Left kidney (tissue), 2 donors: Measurements from ENCODE around the gene NHS. TPM values are rescaled to one million over a fixed set of nuclear protein-coding genes. Genes with fewer than 3 reads are reported as not detected.
"Not testable (repeated sequence)": the region's sequence is repeated elsewhere in the genome, so short reads cannot be mapped to it uniquely, and the experiment has no call there.

Source experiments
- DNase-seq: peaks from one replicate; pipeline ENCODE4 v3.0.0-alpha.2; 2013
- polyA plus RNA-seq: library from polyadenylated mRNA; unstranded; fragments of 120-200 nt; gene quantifications from one replicate; pipeline ENCODE4 v1.2.1, GENCODE V29; 2013; ENCODE audit not compliant: insufficient read length

Gene NHS
- polyA plus RNA-seq, 1 donor = 27.3 TPM

DNA sequence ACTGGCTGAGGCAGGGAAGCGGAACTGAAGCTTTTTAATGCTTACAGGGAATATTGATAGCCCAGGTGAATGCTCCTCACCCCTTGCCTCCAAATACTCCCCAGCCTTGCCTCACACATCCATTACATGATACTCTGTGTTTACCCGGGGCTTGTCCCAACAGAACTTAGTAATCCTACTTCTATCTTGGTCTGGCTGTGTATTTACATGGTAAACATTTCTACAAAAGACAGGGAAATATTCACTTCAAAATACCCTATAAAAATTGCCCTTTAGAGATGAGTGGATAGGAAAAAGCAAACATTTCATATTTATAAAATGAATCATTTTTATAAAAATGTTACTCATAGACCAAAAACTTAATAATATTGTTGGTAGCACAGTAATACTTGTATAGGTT, 120.1 kb downstream of the NHS start:
- no peak for DNase-seq

DNA sequence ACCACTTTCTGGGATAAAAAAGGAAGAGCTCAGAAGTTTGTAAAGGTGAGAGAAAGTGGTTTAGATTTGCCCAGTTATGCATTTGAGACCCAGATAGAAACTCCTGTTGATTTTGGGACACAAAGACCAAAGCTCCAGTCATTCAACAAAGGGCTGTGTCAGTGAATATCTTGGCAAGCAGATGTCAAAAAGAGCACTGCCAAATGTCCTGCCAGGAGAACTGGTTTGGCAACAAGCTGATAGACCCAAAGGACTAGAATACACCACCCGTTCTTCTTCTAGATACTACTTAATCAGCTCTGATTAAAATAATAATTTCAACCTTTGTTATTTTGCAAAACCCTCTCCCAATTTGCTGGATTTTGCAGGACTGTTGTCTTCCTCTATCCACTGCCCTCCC, 121.4 kb downstream of the NHS start:
- no peak for DNase-seq

- no peak for DNase-seq
Observed at GRCh38 chrX:17497193-17497592, 122.2 kb downstream of the NHS start.

GRCh38 chrX:17499512-17499911, 124.5 kb downstream of the NHS start:
- no peak for DNase-seq

DNA sequence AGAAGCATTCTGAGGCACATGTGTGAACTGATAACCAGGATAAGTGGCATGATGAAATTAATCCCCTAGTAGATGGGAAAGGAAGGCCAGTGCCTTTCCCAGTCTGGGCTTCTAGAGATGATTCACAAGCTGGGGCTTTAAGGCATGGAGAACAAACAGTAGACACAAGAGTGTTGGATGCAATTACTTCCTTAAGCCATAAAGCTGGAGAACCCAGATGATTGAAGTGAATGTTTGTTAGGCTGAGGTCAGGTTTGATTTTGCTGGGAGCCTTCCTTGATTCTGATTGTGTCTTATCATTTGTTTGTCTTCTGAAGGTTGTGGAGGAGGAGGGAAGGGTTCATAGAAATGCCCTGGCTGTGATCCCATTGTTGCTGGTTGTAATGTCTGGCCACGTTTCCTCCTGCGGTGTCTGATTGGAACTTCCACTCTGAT, 125.2 kb downstream of the NHS start:
- no peak for DNase-seq

- no peak for DNase-seq
Observed at GRCh38 chrX:17501746-17502145, 126.7 kb downstream of the NHS start.

- DNase-seq = not testable (repeated sequence)
Observed at GRCh38 chrX:17506352-17506751, 131.4 kb downstream of the NHS start.

DNA sequence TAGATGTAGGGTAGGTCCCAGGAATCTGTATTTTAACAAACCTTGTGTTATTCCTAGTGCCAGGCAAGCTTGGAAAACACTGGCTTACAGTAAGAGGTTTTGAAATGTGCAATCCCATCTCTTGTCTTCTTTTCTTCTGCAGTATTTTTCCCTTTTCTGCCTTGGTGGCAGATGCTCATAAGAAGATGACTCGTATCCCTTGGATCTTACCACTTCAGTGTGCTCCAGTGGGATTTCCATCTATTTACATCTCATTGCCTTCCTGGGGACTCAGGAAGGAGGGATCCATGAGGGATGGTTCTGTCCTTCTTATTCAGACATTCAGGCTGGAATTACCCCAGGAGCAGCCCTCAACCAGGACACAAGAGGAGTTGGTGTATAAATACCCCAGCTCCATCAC, 136.6 kb downstream of the NHS start:
- DNase-seq = no peak

DNA sequence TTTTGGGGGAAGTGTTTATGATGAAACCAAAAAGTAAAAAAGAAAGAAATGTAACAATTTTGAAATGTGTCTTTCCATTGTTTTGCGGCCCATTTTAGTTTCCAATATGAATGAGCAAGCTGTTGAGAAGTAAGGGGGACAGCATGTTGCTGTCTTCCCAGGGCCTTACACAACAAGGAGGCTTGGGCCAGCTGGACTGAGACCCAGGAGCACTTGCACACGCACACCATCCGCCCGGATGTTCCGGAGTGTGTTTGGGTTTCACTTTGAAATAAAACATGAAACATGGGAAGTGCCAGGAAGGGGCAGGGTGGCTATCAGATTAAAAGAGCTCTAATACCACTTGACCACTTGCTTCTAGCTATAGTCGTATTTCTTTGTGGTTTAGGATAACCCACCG, 144.4 kb downstream of the NHS start:
- no peak for DNase-seq

- DNase-seq = no peak
Observed at GRCh38 chrX:17520016-17520615, 145.1 kb downstream of the NHS start.

DNA sequence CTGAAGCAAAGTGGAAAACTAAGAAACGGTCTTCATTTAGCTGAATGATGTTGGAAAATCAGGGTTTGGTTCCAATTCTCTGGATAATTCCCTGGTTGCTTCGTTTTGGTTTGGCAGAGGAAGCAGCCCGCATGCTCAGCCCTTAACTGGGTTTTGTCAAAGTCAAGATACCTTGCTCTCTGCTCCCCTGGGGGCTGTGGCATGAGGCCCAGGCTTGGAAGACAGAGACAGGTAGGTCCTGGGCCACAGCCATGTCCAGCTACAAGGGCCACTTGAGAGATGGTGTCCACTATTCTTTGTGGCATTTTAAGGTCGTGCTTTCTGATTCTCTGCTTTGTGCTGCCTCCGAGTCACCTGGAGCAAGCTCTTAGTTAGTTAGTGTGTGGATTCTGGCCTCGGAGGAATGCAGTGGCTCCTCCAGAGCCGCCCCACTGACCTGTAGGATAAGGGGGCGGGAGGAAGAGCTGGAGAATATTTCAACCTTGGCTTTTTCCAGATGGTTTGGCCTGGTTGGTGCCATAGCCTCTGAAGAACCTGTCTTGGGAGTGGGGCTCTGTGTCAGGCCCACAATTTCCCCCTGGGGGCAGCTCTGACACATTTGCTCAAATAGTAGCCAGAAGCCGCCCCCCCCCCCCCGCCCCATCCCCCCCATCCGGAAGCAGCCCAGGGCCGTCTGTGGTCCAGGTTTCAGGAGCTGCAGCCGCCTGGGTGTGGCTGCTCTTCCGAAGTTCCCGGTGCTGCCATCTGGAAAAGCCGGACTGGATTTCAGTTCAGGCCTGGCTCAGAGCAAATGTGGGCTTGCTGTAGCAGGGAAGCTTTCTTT, 147.1 kb downstream of the NHS start:
- DNase-seq = no peak

DNA sequence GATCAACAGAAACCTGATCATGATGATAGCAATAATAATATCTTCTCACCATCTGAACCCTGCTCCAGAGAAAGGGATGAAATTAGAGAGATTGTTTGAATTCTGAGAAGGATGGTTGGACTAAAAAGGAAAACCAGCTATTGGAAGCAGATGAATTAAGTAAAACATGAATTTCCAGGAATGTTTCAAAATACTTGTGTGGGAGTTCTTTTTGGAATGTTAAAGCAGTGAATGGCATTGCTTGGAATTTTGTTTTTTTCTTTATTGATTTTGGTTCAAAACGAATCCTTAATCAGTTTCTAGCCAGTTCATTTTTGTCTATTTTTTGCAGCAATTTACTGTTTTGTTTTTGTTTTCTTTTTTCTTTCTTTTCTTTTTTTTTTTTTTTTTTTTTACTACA, 150.3 kb downstream of the NHS start:
- no peak for DNase-seq

GRCh38 chrX:17525762-17526555, 151.0 kb downstream of the NHS start:
- DNase-seq = no peak

DNA sequence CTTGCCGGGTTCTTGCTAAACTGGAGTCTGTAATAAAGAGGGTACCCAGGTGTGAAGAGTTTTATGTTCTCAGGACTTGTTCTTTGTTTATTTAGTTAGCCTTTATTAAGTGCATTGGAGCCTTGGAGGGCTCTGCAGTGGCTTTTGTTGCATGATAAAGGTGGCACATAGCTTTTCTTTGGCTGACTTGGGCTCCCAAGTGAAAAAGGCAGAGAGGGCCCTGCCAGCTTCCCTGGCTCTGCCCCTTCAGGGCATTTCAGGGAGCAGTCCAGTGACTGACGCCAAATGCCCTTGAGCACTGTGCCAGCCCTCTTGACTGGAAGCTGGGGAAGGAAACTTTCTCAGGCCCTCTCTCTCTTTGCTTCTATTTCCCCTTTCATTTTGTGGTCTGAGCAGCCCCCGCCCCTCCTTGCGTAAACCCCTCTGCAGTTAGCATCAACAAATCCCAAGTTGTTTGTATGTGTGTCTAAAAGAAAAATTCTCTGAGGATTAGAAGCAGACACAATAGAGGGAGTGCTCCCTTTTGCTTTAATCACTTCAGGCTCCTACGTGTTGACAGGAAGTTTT, 152.2 kb downstream of the NHS start:
- DNase-seq = no peak

GRCh38 chrX:17527922-17528321, 152.9 kb downstream of the NHS start:
- no peak for DNase-seq

- DNase-seq = no peak
Observed at GRCh38 chrX:17529151-17529745, 154.2 kb downstream of the NHS start.

DNA sequence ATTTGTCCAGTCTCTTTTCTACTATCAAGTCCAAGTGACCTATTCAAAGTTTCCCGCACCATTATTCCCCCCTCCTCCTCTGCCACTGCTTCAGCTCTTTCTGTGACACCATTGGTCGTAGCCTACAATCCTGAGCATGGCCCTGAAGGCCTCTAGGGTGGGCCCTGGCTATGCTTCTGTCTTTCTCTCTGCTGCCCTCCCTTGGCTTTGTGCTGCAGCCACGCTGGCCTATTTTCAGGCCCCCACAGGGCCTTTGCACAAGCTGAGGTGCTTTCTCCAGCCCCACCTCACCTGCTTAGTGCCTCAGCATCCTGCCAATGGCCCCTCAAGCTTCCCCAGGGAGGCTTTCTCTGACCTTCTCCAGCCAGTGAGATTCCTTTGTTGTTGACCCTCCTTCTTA, 156.5 kb downstream of the NHS start:
- DNase-seq = no peak

GRCh38 chrX:17535229-17535628, 160.2 kb downstream of the NHS start:
- DNase-seq = no peak

- DNase-seq = no peak
Observed at GRCh38 chrX:17537723-17538243, 162.8 kb downstream of the NHS start.

GRCh38 chrX:17542123-17542522, 167.1 kb downstream of the NHS start:
- DNase-seq = no peak

- no peak for DNase-seq
Observed at GRCh38 chrX:17544821-17545220, 169.8 kb downstream of the NHS start.

DNA sequence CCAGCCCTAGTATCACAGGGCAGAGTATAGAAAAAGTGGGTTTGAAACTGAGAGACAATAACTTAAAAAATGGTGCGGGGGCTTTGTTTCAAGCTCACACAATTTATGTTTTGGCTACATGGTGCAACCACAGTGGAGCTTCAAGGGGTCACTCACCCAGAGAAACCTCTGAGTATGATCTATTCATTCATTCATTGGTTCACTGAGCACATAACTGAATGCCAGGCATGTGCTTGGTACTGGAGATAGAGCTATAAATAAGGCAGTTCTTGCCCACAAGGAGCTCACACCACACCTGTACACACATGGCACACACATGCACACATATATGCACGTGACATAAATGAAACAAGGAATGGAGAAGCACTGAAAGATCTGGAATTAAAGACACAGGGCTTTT, 171.4 kb downstream of the NHS start:
- no peak for DNase-seq
